HL-60 (cell line): ENCODE results near the gene IFI16.

Experiments
- CTCF ChIP-seq: IDR thresholded peaks from one replicate; pipeline ENCODE4 v1.5.1; 2011; ENCODE audit warnings: low read length, control low read depth, inconsistent platforms; ENCODE audit not compliant: insufficient read depth
- GABPA ChIP-seq: IDR thresholded peaks from 2 replicates; pipeline ENCODE4 v1.6.1; 2012; ENCODE audit warnings: low read depth
- POLR2AphosphoS5 ChIP-seq: IDR thresholded peaks from 2 replicates; pipeline ENCODE4 v1.6.1; 2012; ENCODE audit warnings: low read depth
- REST ChIP-seq: IDR thresholded peaks from 2 replicates; pipeline ENCODE4 v1.6.1; 2012; ENCODE audit warnings: low read depth; ENCODE audit not compliant: insufficient replicate concordance
- SPI1 ChIP-seq: IDR thresholded peaks from 2 replicates; pipeline ENCODE4 v1.6.1; 2012; ENCODE audit warnings: low read depth, mild to moderate bottlenecking, borderline replicate concordance

- TF ChIP-seq CTCF: no peak
- TF ChIP-seq POLR2AphosphoS5: no peak
- TF ChIP-seq GABPA: no peak
- no peak for TF ChIP-seq REST
- no peak for TF ChIP-seq SPI1
These were observed 59.2 kb downstream of the IFI16 start for GRCh38 chr1:159068886-159069285.
